Muscle of leg (tissue), 11 donors: Measurements from ENCODE around the gene MSGN1. TPM values are rescaled to one million over a fixed set of nuclear protein-coding genes. Genes with fewer than 3 reads are reported as not detected.

Source experiments
- DNase-seq: peaks from one replicate; pipeline ENCODE4 v3.0.0; 2013
- H3K27ac ChIP-seq: one replicate; pipeline ENCODE4 v1.5.1; 2013; ENCODE audit warnings: mild to moderate bottlenecking, low read length, control low read depth
- H3K27me3 ChIP-seq: one replicate; pipeline ENCODE4 v1.6.1; 2013; ENCODE audit warnings: low read length; ENCODE audit not compliant: control insufficient read depth, insufficient read depth
- H3K36me3 ChIP-seq: one replicate; pipeline ENCODE4 v1.6.1; 2013; ENCODE audit warnings: low read length; ENCODE audit not compliant: control insufficient read depth, insufficient read depth
- H3K4me1 ChIP-seq: one replicate; pipeline ENCODE4 v1.6.1; 2013; ENCODE audit warnings: low read length; ENCODE audit not compliant: control insufficient read depth, insufficient read depth
- H3K4me3 ChIP-seq: one replicate; pipeline ENCODE4 v1.5.1; 2013; ENCODE audit warnings: low read length, control low read depth
- H3K9me3 ChIP-seq: replicated peaks from 2 replicates; pipeline ENCODE4 v1.6.1; 2013; ENCODE audit warnings: low read depth, low read length; ENCODE audit not compliant: control insufficient read depth
- WGBS: methylation state at CpG from one replicate; pipeline ENCODE4 v1.1.5; 2013; ENCODE audit warnings: missing lambda C conversion rate; ENCODE audit not compliant: insufficient coverage; 5-methylcytosine and 5-hydroxymethylcytosine counted together
- polyA plus RNA-seq, 8 donors: library from polyadenylated mRNA; unstranded; fragments of 120-200 nt; gene quantifications; one replicate each; pipeline versions ENCODE4 v1.2.1 to v1.2.3, GENCODE V29; 2013; ENCODE audit warnings: inconsistent platforms in 1 of 8, low replicate concordance in 1 of 8; ENCODE audit not compliant: insufficient read length in 8 of 8, insufficient read depth in 1 of 8
- total RNA-seq: library from RNA; stranded (reverse); fragments of 120-200 nt; gene quantifications from one replicate; pipeline ENCODE4 v1.2.4, GENCODE V29; 2013

Gene MSGN1
- total and polyA plus RNA-seq, 9 donors, result 0.35 to 2.3 (median 1.4) TPM; not detected in 1

DNA sequence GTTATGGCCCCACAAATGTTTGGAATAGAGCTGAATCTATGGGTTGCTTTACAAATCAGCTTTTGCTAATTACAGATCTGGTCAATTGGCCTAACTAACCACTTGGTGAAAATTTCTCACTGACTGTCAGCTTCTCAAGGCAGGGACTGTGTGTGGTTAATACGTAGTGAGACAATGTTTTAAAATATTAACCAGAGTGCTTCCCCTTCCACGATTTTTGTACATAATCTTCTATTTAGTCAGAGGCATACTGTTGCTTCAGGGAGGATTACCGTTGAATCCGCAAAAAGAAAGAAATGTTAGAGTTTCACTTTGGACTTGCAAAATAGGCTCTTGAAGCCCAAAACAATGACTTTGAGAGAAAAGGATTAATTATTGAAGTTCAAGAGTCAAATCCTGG lies 47.3 kb downstream of the MSGN1 start:
- Histone ChIP-seq H3K4me1 (no peaks in the 10 kb centered on the region), H3K27me3 (no peaks in the 10 kb centered on the region), H3K9me3 (no peaks in the 10 kb centered on the region), H3K36me3 (no peaks in the 10 kb centered on the region), H3K27ac (no peak overlapping the region), H3K4me3 (no peak overlapping the region)
- no peak for DNase-seq
- 100% methylated on average over 2 of the region's 4 CpGs for WGBS

DNA sequence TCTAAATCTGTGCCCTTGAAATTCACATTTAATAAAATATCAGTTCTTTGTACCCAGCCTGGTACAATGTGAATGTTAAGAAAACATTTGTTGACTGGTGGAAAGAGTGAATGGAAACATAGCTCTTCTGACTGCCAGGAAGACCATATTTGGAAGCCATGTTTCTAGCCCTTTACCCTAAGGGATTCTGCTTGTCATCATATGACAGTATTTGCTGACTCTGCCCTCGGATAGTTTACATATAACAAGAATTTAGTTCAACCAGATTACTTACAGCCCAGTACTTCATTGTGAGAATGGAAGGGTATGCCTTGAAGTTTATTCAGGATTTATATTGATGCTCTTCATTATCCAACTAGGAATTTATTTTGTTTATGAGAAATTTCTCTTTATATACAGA lies 48.4 kb downstream of the MSGN1 start:
- H3K36me3 ChIP-seq, result no peaks in the 10 kb centered on the region
- no peak overlapping the region for H3K27ac ChIP-seq
- H3K4me3 ChIP-seq, result no peak overlapping the region
- H3K4me1 ChIP-seq, result no peaks in the 10 kb centered on the region
- DNase-seq, result no peak
- peaks cover 2% of the 10 kb centered on the region for H3K27me3 ChIP-seq
- H3K9me3 ChIP-seq, result no peaks in the 10 kb centered on the region
- WGBS, result no CpG with 5 or more reads among the region's 1 CpG

DNA sequence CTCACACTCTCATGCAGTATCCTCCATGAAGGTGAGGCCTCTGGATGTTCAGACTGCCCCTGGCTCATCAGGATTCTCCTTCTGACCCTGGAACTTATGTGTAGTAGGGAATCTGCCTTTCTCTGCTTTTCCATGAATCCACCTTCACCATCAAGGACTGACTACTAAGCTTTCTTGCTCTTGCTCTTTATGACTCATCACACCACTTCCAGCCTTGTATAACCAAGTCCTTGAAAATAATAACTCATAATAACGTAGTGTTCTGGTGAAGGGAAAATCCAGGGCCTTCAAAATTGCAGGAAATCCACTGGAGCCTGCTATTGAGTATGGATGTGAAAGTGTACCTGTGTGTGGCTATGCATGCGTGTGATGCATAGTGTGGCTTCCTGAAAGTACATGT lies 50.9 kb downstream of the MSGN1 start:
- WGBS, result no CpG with 5 or more reads among the region's 2 CpGs
- no peaks in the 10 kb centered on the region for H3K4me1 ChIP-seq
- peaks cover 2% of the 10 kb centered on the region for H3K27me3 ChIP-seq
- H3K9me3 ChIP-seq, result no peaks in the 10 kb centered on the region
- H3K36me3 ChIP-seq, result no peaks in the 10 kb centered on the region
- H3K27ac ChIP-seq, result no peak overlapping the region
- H3K4me3 ChIP-seq, result no peak overlapping the region
- no peak for DNase-seq

Other genes with a start within 250 kb of the MSGN1 start
- gene SMC6, start 62.6 kb upstream of the MSGN1 start, total RNA-seq, result 39.7 TPM
- 10 to 100 TPM; 33.9 to 49.0 (median 37.9) TPM for gene SMC6, start 62.6 kb upstream of the MSGN1 start, polyA plus RNA-seq
- 10.3 TPM for gene GEN1, start 62.3 kb upstream of the MSGN1 start, total RNA-seq
- 10 to 100 TPM in 3 of 8 donors, 1 to 10 TPM in 5; 6.5 to 16.7 (median 9.3) TPM for gene GEN1, start 62.3 kb upstream of the MSGN1 start, polyA plus RNA-seq
- gene KCNS3, start 62.2 kb downstream of the MSGN1 start, total RNA-seq, result 6.6 TPM
- gene KCNS3, start 62.2 kb downstream of the MSGN1 start, polyA plus RNA-seq, result 10 to 100 TPM in 2 of 8 donors, 1 to 10 TPM in 6; 4.0 to 11.1 (median 7.2) TPM